HUDEP-2 (cell line): ENCODE measurements around the gene XRRA1.
"Not testable (repeated sequence)": the region's sequence is repeated elsewhere in the genome, so short reads cannot be mapped to it uniquely, and the experiment has no call there.

Source experiments
- DNase-seq, 76 experiments: peaks; one replicate each; lab custom pipeline; 2025; ENCODE audit not compliant: unreplicated experiment in 76 of 76; lab: John Stamatoyannopoulos, UW

XRRA1 gene, protein sequence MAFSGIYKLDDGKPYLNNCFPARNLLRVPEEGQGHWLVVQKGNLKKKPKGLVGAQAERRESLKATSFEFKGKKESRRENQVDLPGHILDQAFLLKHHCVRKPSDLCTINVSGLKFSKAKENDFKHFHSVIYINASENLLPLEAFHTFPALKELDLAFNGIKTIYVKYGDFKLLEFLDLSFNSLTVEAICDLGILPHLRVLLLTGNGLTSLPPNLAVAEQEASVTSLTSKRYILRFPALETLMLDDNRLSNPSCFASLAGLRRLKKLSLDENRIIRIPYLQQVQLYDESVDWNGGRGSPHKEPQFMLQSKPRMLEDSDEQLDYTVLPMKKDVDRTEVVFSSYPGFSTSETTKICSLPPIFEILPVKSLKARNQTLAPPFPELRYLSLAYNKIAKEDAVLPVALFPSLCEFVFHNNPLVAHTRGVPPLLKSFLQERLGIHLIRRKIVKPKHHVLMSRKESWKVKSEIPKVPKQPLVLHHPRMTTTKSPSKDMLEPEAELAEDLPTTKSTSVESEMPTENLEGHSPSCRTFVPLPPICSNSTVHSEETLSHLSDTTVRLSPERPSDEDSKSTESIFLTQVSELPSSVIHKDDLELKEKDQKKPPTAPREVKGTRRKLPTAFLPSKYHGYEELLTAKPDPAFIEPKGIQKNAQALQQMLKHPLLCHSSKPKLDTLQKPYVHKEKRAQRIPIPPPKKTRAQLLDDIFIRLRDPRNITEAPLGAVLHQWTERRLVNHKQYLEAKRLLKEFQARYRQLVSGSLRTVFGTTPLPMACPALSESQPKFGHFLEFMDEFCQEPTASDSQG

DNA sequence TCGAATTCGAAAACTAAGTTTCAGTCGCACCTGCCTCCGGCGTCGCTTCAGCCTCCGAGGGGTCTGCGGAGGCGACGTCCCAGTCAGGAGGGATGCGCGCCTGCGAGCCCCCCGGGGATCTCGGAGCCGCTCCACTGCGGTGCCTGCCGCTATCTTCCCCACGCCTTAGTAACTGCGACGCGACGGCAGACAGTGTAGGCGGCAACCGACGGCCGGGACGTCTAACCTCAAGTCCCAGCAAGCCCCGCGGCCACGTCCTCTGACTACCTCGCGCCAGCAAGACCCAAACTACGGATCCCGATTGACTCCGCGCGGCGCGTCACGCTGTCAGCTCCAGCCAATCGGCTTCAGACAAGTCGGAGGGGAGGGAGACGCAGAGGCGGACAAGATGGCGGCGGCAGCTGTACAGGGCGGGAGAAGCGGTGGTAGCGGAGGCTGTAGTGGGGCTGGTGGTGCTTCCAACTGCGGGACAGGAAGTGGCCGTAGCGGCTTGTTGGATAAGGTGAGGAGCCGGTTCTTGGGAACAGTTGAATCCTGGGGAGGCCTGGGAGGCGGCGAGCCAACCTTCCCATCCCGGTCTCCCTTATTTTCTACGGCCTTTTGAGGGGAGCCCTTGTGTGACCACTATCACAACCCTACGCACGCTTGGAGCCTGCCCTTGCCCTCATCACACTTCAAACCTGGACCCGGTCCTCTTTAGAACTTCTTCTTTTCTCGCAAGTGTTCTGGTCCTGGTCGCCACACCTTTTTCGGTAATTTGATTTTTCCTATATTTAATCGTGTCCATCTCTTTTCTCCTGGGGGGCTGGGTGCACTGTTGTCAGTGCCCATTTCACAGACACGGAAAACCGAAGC, at the start of gene XRRA1, which contains the start of gene SPCS2:
XRRA1 (minus strand) TSS at position 194 of the 855 bp plus-strand sequence. CDS start 8,213 bp downstream, outside the sequence.
SPCS2 (plus strand) TSS at position 369 of the 855 bp plus-strand sequence; CDS start at position 389, 20 bp downstream.
- DNase-seq, result peak; percentile 47 to 98 (median 95)

DNA sequence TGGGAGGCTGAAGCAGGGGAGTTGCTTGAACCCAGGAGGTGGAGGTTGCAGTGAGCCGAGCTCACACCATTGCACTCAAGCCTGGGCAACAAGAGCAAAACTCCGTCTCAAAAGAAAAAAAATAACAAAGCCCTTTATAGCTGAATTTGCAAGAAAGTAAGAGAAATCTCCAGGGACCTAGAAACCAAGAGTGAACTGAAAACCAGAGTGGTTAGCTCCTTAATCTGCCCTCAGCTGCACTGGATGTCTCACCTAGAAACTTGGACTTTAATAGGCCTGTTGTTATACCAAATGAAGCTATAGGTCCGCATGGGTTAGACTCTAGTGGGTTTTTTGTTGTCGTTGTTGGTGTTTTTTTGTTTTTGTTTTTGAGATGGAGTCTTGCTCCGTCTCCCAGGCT, 44.0 kb upstream of the XRRA1 start:
- no peak for DNase-seq

DNA sequence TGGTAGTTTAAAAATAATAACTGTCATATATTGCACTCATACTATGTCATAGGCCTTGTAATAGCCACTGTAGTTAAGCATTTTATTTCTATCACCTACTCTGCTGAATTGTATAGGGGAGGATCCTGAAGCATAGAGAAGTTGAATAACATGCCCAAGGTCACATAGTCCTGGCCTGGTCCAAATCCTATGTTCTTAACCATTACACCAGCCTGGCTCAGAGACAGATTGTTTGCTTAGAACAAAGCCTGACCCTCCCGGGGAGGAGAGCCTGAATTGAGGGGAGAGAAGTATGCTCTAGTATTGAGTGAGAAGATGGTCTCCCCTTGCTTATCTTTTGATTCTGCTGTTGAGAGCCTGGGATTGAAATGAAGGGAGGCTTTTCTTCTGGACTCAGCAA, 42.0 kb upstream of the XRRA1 start:
- DNase-seq, result no peak

DNA sequence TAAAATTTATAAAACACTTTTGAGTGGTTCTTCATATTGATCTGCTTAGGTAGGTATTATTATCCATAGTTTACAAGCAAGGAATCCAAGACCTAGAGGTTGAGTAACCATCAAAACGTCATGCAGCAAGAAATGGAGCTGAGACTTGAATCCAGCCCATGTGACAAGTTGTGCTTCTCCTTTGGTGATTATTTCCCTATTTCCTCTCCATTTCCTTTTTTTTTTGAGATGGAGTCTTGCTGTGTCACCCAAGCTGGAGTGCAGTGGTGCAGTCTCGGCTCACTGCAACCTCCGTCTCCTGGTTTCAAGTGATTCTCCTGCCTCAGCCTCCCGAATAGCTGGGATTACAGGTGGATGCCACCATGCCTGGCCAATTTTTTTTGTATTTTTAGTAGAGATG, 41.3 kb upstream of the XRRA1 start:
- DNase-seq, result not testable (repeated sequence)

DNA sequence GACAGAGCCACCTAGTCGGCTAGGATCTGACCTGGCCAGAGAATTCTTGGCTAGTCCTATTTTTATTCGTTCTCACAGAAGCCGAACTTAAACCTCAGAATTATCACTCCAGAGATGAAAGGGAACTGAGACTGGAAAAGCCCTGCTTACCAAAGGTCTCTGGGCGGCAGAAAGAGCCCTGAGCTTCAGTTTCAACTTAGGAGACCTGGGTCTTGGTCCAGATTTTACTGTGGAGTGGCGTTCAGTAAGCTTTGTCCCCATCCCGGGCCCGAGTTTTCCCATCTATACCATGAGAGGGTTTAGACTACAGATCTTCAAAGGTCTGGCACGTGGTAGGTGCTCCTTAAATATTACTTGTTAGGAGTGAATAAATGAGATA, 40.4 kb upstream of the XRRA1 start:
- DNase-seq, result peak in 2 of 76 experiments; percentile 8 to 36

DNA sequence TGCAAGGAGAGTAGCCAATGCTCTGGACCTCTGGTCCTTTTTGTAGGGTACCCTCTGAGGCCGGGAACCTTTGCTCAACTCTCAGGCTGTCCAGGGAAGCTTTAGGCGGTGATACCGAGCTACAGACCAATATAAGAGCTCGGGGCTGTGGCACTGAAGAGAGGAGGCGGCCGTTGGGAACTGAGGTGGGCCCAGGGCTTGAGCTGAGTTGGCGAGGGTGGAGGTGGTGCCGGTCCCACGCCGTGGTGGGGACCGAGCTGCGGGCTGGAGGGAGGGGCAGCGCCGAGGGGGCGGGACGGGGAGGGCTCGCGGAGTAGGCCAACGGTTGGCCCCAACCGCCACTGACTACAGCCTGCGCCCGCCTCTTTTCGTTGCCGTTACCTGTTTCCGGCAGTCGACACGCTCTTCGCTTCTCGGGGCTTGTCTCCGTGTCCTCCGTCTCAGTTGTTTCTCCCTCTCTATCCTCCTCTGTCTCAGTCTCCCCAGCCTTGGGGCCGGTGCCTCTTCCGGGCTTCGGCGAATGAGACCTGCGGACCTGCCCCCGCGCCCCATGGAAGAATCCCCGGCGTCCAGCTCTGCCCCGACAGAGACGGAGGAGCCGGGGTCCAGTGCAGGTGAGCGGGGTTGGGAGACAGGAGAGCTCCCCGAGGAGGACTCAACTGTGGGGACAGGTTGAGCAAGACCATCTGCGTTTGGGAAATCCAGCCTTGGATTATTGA, 39.8 kb upstream of the XRRA1 start, which contains the start of gene NEU3:
NEU3 (plus strand) TSS at position 393 of the 719 bp plus-strand sequence; CDS start at position 521, 128 bp downstream.
- DNase-seq, result peak in 73 of 76 experiments; percentile 31 to 86 (median 71)

DNA sequence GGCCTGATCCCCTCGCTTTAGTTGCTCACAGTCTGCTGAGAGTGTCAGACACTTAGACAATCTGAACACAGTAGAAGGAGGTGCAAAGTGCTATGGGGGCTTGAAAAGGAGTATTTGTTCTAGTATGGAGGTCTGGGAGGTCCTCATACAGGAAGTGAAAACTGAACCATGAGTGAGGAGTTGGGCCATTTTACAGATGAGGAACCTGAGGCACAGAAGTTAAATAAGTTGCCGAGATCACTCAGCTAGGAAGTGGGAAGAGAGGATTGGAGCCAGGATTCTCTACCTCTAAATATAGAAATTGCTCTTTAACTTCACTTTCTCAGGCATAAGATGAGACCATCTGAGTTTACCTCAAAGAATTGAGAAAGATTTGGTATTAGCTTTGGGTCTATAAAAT, 35.8 kb upstream of the XRRA1 start:
- DNase-seq, result no peak

DNA sequence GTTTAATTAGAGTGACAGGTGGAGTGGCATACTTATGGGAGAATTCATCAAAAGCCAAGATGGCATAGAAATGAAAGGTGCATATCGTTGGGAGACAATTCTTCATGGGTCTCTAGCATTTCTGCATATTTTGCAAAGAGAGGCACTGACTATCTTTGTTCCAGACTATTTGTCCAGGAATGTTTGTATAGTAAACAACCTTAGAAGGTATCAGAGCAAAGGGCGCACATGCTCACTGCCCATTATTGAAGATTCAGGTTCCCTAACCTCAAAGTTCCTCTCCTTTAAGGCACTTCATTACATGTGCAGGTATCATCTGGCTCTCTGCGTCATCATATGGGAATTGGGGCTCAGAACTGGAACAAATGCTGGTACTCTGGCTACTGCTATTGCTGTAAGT, 35.2 kb upstream of the XRRA1 start:
- no peak for DNase-seq

DNA sequence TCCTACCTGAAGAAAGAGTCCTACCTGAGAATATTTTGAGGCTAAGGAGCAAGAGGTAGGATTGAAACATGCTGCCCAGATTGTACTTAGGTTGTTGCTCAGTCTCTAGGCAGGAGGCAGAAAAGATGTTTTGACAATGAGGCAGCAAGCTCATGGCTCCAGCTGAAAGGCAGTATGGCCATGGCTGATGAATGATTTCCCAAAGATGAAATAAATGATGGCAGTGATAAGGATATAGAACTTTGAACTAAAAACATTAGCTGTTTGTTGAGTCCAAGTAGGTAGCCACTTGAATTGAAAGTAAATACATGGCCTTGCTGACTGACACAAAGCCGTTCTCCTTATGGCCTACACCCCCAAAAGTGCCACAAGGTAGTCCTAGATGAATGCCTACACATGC, 33.0 kb upstream of the XRRA1 start:
- DNase-seq, result no peak

DNA sequence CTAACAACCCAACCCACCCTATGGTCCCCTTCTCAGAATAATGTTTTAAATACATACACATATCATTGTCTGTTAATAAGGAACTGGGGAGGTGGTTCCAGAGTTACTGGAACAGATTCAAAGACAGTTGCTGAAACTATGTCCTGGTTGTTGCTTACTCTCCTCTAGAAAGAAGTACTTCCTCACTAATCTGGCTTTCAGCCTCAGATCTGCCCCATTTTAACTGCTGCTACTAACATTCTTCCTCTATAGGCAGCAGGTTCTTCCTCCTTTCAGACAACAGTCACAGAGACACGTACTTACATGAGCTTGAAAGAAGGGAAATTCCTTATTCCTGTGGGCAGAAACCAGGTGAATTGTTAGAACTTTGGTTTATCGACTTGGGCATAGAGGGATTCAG, 31.7 kb upstream of the XRRA1 start:
- DNase-seq, result no peak

DNA sequence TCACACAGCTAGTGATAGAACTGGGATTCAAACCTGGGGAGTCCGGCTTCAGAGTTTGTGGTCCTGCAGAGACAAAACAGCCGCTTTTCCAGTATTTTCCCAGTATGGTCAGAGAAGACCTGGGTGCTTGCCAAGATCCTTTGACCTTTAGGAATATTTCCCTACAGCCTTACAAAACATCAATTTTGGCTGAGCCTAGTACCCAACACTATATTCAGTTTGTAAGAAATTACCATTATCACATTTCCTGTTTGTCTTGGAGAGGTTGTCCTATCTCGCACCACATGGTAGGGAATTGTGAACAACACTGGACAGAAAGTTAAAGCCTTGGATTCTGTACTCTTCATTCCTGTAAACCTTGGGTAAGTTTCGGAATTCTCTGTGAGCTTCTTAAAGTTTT, 29.1 kb upstream of the XRRA1 start:
- no peak for DNase-seq

DNA sequence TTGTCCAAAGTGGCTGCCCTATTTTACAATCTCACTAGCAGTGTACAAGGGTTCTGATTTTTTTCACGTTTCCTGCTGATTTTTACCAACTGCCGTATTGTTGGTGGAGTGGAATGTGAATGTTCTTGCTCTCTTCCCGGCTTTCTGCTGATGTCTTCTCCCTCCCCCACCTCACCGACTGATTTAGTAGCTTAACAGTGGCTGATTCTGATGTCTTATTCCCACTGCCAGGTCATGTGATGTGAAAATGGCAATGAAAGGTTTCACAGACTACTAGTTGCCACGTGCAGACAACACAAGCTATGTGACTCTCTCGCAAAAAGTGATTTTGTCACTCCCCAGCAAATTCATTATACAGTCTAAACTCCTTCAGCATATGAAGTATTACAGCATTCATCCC, 22.5 kb upstream of the XRRA1 start:
- DNase-seq, result no peak

DNA sequence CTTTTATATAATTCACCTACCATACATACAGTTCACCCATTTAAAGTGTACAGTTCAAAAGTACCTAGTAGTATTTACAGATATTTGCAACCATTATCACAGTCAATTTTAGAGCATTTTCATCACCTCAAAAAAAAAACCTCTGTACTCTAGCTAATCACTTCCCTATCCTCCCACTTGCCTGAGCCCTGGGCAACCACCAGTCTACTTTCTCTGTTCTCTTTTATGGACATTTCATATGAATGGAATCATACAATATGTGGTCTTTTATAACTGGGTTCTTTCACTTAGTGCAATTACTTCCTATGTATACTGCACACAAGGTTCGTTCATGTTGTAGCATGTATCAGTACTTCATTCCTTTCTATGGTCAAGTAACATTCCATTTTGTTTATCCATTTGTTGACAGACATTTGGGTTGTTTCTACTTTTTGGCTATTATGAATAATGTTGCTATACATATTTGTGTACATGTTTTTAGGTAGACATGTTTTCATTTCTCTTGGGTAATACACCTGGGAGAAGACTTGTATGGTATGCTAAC, 22.0 kb upstream of the XRRA1 start:
- DNase-seq, result no peak

DNA sequence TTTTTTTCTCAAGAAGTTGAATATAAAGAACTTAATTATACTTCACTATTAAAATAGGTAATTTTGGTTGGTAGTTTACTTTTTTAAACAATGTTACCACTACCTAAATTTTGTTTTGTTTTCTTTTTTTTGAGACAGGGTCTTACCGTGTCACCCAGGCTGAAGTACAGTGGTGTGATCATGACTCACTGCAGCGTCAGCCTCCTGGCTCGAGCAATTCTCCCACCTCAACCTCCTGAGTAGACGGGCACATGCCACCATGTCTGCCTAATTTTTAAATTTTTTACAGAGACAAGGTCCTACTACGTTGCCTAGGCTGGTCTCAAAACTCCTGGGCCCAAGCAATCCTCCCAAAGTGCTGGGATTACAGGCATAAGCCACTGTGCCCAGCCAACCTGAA, 17.8 kb upstream of the XRRA1 start:
- DNase-seq, result no peak

DNA sequence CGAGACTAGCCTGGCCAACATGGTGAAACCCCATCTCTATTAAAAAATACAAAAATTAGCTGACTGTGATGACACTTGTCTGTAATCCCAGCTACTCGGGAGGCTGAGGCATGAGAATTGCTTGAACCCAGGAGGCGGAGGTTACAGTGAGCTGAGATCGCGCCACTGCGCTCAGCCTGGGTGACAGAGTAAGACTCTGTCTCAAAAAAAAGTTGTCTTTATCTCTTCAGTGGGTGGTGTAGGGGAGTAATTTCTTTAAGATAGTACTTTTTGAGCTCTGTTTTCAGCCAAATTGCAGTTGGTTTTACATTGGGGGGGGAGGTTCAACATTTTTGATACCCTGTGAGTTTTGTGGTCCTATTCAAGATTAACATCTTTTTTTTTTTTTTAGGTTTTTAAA, 11.2 kb upstream of the XRRA1 start:
- DNase-seq, result peak in 12 of 76 experiments; percentile 4 to 38 (median 10)

DNA sequence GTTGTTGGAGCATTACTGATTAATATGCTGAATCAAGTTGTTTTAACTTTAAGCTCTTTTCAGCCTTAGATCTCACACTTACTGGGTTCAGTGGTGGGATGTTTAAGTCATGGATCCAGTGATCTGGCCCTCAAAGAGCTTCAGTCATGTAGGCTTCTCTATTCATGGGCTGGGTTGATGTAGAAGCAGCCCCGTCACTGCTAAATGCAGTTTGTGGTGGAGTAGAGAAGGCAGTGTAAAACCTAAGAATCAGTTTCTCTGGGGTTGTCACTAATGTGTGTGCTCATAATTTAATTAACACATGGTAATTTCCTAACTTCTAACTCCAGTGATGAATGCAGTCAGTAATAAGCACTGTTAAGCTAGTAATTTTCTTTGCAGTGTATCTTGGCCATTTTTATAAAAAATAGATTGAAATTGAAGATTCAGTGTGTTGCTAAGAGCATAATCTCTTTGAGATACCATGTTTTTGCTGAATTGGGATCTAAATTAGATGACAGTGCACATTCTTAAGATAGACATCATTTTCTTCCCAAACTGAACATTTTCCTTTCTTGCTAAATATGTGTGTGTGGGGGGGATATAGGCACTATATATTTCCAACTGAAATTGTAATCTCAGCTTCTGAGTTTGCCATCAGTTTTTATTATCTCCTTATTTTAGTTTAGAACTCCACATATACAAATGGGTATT, 9.2 kb upstream of the XRRA1 start:
- no peak for DNase-seq

DNA sequence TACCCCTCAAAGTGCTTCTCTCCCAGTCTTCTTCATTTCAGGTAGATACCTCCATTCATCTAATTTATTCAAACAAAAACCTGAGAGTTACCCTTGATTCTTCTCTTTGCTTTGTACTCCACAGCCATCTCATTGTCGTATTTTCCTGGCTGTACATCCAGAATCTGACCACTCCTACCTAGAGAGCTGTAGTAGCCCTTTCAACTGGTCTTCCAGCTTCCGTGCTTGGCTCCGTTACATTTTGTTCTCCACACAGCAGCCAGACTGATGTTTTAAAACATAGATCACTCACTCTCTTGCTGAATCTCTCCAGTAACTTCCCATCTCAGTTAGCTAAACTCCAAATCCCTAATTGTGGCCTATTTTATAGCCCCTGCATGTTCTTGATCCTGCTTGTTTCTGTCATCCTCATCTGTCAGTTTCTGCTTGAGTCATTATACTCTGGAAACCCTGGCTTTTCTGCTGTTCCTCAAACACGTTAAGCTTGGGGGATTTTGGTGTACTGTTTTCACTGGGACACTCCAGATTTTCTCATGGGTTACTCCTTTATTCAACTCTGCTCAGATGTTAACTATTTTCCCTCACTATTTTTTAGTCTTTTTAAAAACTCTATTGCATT, 7.6 kb upstream of the XRRA1 start:
- DNase-seq, result no peak

DNA sequence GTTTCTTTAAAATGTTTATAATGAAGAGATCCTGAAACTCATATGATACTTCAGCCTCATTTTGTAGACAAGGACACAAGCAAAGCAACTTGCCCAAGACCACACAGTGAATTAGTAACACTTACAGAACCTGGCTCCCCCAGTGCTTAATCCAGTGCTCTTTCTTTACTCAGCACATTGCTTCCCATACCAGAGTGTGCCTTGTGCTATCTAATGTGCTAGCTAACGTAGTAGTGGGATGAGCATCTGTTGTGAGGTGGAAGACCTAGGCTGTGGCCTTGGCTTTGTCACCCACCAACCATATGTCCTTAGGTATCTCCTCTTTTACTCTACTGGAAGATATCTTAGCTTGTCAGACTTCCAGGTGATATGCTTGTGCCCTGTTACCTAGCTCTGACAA, 5.3 kb upstream of the XRRA1 start:
- DNase-seq, result no peak

DNA sequence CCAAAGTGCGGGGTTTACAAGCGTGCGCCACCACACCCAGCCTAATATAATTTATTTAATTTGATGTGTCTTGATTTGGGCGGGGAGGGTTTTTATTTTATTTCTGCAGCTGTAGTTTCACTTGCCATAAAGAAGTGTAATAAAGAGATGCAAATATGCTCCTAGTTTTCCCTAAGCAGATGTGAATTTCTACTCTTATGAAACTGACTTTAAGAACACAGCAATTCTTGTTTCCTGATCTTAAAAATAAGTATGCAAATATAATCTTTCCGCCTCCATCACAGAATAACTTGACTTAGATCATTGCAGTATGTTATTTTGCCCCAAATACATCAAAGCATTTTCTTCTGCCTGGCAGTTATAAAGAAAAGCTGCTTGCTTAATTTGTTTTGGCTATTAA, 4.6 kb upstream of the XRRA1 start:
- no peak for DNase-seq
